Duodenal mucosa (tissue), 2 donors: Measurements from ENCODE around the gene D2HGDH.

ENCODE experiments used
- H3K27ac ChIP-seq: one replicate; pipeline ENCODE4 v1.7.0; 2013; ENCODE audit warnings: low read depth, low read length
- H3K27me3 ChIP-seq, 2 donors: one replicate each; pipeline ENCODE4 v1.7.0; 2013; ENCODE audit warnings: low read length in 2 of 2, control low read depth in 1 of 2; ENCODE audit not compliant: insufficient read depth in 2 of 2, control insufficient read depth in 1 of 2
- H3K36me3 ChIP-seq, 2 donors: one replicate each; pipeline ENCODE4 v1.7.0; 2013; ENCODE audit warnings: low read length in 2 of 2, control low read depth in 1 of 2; ENCODE audit not compliant: insufficient read depth in 2 of 2, control insufficient read depth in 1 of 2
- H3K4me1 ChIP-seq, 2 donors: one replicate each; pipeline ENCODE4 v1.7.0; 2013; ENCODE audit warnings: low read length in 2 of 2, control low read depth in 1 of 2; ENCODE audit not compliant: insufficient read depth in 2 of 2, control insufficient read depth in 1 of 2
- H3K4me3 ChIP-seq, 2 donors: one replicate each; pipeline ENCODE4 v1.7.0; 2013; ENCODE audit warnings: low read length in 2 of 2, low read depth in 1 of 2
- H3K9ac ChIP-seq, 2 donors: one replicate each; pipeline ENCODE4 v1.7.0; 2013; ENCODE audit warnings: low read length in 2 of 2, low read depth in 1 of 2
- H3K9me3 ChIP-seq, 2 donors: one replicate each; pipeline ENCODE4 v1.7.0; 2013; ENCODE audit warnings: low read length in 2 of 2, control low read depth in 1 of 2; ENCODE audit not compliant: control insufficient read depth in 1 of 2

The D2HGDH gene

DNA sequence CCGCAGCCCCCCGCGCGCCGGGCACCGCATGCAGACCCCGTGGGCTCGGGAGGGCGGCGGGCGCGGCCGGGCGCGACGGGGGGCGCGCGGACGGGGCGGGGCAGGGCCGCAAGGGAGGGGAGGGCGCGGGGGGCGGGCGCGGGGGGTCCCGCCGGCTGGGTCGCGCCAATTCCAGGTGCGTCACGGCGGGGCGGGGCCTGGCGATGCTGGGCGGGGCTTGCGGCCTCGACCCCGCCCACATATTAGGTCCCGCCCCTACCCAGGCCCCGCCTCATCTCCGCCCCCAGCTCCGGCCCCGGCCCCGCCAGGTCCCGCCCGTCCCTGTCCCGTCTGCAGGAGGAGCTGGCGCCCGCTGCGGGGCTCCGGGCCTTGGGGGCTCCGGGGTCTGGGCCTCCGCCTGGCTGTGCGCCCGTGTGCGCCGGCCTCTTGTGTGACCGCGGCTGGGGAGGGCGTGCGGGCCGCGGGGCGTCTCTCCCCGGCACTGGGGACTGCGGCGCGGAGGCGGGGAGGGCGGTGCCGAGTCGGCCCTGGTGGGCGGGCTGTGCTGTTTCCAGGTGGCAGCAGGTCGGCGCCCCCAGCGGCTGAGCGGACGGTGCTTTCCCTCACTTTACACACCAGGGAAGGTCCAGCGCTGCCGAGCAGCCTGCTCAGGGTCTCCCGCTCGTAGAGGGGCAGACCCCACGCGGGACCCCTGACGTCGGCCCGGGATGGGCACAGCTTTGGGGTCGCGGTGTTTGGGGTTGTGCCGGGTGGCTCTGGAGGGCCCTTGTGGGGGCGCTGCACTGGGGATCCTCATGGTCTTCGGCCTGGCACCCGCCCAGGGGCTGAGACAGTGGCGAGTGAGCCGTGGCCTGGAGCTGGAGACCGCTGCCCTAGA is 32.0 kb upstream of the D2HGDH start:
- no peaks in the 10 kb centered on the region for H3K27me3 ChIP-seq
- peak overlapping the region; percentile 81 to 83 for H3K4me3 ChIP-seq
- peaks cover 11 to 19% of the 10 kb centered on the region in 2 donors for H3K36me3 ChIP-seq
- H3K9me3 ChIP-seq = peaks cover 0 to 4% of the 10 kb centered on the region in 2 donors
- peak overlapping the region; percentile 61 to 64 for H3K9ac ChIP-seq
- peak overlapping the region; percentile 78 for H3K27ac ChIP-seq
- H3K4me1 ChIP-seq = peaks cover 6 to 8% of the 10 kb centered on the region in 2 donors

DNA sequence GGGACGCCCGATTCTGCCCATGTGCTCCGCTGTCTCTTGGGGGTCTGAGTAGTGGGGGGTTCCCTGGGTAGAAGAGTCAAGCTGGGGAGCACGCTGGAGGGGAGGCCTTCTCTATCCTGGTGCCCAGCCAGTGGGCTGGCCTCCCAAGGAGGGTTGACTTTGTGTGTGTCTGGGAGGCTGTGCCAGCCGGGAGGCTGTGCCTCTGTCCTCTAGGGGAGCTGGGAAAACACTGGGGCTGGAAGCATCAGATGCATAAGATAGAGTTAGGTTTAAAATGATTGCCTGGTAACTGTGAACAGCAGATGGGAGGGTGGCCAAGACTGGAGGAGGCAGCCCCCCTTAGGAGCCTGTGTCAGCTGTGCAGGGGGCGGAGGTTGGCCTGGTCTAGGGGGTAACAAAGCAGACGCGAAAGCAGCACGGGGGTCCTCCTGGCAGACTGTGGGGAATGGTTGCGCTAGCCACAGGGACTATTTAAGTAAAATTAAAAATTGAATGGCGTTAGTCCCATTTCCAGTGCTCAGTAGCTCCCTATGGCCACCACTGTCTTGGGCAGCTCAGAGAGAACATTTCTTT is 31.3 kb upstream of the D2HGDH start:
- Histone ChIP-seq H3K9ac (peak overlapping the region; percentile 61 to 64), H3K4me1 (peaks cover 6 to 8% of the 10 kb centered on the region in 2 donors), H3K27me3 (no peaks in the 10 kb centered on the region), H3K27ac (no peak overlapping the region), H3K4me3 (peak overlapping the region; percentile 81 to 83), H3K9me3 (peaks cover 0 to 4% of the 10 kb centered on the region in 2 donors), H3K36me3 (peaks cover 11 to 26% of the 10 kb centered on the region in 2 donors)

DNA sequence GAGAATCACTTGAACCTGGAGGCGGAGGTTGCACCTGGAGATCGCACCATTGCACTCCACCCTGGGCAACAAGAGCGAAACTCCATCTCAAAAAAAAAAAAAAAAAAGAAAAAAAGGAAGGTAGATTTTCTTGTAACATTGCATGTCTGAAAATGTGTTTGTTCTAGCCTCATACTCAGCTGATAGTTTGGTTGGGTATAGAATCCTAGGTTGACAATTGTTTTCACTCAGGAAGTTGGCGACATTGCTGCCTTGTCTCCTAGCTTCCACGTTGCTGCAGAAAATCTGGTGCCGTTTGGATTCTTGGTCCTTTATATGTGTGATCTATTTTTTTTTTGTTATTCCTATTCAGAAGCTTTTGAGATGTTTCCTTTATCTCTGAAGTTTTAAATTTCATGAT is 27.9 kb upstream of the D2HGDH start:
- Histone ChIP-seq H3K27ac (no peak overlapping the region), H3K9me3 (peaks cover 0 to 4% of the 10 kb centered on the region in 2 donors), H3K27me3 (no peaks in the 10 kb centered on the region), H3K4me1 (peaks cover 6 to 8% of the 10 kb centered on the region in 2 donors), H3K36me3 (peaks cover 21 to 44% of the 10 kb centered on the region in 2 donors), H3K9ac (no peak overlapping the region), H3K4me3 (no peak overlapping the region)

DNA sequence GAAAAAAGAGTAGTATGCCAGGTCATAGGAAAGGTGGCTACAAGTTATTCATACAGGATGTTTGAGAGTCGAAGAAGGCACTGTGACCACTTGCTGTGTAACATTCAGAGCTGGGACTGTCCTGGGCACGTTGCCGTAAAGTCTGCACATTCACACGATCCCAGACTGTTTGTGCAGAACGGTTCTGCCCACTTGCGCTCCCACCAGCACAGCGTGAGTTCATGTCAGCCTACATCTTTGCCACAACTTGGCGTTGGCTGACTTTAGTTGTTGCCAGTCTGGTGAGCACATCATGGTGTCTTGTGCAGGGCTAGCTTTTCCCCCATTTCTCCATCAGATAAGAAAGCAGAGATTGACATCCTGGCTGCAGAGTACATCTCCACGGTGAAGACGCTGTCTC is 25.6 kb upstream of the D2HGDH start:
- Histone ChIP-seq H3K9me3 (peaks cover 0 to 4% of the 10 kb centered on the region in 2 donors), H3K36me3 (peaks cover 33 to 61% of the 10 kb centered on the region in 2 donors), H3K4me1 (no peaks in the 10 kb centered on the region), H3K9ac (no peak overlapping the region), H3K4me3 (no peak overlapping the region), H3K27ac (no peak overlapping the region), H3K27me3 (no peaks in the 10 kb centered on the region)

DNA sequence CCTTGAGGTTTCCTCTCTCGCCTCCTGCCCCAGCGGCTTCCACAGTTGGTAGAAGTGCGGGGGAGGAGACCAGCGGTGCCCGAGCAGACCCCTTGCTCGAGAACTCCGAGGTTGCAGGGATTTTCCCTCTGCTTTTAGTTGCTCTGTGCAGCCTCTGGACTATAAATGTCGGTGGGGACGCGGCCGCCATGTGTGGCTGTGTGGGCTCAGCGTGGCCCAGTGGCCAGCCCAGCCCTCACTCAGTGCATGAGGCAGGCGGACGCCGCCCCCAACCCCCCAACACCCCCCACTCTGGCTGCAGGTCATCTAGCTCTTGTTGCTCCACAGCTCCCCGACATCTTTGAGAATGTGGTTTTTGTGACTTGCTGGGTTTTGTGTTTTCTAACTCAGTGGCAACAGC is 15.3 kb upstream of the D2HGDH start:
- H3K4me3 ChIP-seq = no peak overlapping the region
- H3K9ac ChIP-seq = no peak overlapping the region
- no peaks in the 10 kb centered on the region for H3K27me3 ChIP-seq
- peaks cover 38 to 70% of the 10 kb centered on the region in 2 donors for H3K36me3 ChIP-seq
- H3K27ac ChIP-seq = no peak overlapping the region
- H3K4me1 ChIP-seq = no peaks in the 10 kb centered on the region
- H3K9me3 ChIP-seq = peaks cover 10 to 13% of the 10 kb centered on the region in 2 donors

DNA sequence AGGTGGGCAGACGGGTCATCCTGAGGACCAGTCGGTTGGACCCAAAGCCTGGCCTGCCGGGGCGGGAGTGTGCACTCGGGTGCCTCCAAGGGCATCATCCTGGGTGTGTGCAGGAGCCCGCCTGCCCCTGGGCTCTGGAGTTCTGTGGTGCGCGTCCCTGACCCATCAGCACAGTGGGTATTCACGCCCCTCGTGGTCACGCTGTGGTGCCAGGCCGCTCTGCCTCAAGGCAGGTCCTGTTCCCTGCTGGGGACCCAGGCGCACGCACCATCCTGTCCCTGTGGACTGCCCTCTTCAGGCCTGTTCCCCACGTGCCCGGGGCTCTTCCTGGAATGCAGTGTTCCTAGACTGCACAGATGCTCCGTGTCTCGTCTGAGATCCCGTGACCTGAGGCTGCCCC is 14.3 kb upstream of the D2HGDH start:
- H3K36me3 ChIP-seq = peaks cover 38 to 71% of the 10 kb centered on the region in 2 donors
- no peaks in the 10 kb centered on the region for H3K4me1 ChIP-seq
- H3K4me3 ChIP-seq = no peak overlapping the region
- H3K27me3 ChIP-seq = no peaks in the 10 kb centered on the region
- no peak overlapping the region for H3K9ac ChIP-seq
- H3K9me3 ChIP-seq = peaks cover 10 to 13% of the 10 kb centered on the region in 2 donors
- H3K27ac ChIP-seq = no peak overlapping the region

DNA sequence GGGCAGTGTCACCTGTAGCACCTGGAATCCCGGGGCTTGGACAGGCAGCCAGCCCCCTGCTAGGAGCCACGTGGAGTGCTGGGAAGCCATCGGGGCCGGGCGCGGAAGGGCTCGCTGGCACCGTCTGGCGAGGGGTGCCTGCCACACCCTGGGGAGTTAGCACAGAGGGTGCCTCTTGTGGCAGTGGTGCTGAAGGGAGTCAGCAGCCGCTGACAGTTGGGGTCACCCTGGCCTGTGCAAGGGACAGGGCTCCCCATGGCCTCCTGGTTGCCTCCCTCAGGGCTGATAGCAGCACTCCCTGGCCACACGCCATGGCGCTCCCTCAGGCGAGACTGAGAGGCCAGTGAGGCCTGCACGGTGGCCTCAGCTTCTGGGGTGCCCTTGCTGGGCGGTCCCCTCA is 13.9 kb upstream of the D2HGDH start:
- H3K36me3 ChIP-seq = peaks cover 38 to 71% of the 10 kb centered on the region in 2 donors

DNA sequence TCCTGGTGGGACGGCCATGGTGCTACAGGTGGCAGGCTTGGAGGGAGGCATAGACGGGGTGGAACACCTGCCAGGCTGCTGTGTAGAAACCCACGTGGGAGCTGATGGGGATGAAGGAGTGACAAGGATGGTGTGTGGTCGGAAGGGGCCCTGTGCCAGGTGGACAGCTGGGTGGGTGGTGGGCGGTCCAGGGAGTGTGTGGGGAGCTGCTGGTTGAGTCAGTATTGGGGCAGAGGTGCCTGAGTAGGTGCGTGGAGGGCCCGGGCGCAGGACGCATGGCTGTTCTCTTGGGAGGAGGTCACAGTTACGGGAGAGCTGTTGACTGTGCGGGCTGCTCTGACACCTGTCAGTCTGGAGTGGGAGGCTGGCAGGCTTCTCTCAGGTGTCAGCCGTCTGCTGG is 12.6 kb upstream of the D2HGDH start:
- no peaks in the 10 kb centered on the region for H3K4me1 ChIP-seq
- H3K36me3 ChIP-seq = peaks cover 38 to 66% of the 10 kb centered on the region in 2 donors
- no peak overlapping the region for H3K9ac ChIP-seq
- H3K9me3 ChIP-seq = peaks cover 10 to 13% of the 10 kb centered on the region in 2 donors
- no peaks in the 10 kb centered on the region for H3K27me3 ChIP-seq
- no peak overlapping the region for H3K27ac ChIP-seq
- no peak overlapping the region for H3K4me3 ChIP-seq

More for the DNA sequence above, 13.9 kb upstream of the D2HGDH start:
- H3K27ac ChIP-seq = no peak overlapping the region
- no peak overlapping the region for H3K4me3 ChIP-seq
- H3K9ac ChIP-seq = no peak overlapping the region
- peaks cover 10 to 13% of the 10 kb centered on the region in 2 donors for H3K9me3 ChIP-seq
- no peaks in the 10 kb centered on the region for H3K27me3 ChIP-seq
- H3K4me1 ChIP-seq = no peaks in the 10 kb centered on the region

DNA sequence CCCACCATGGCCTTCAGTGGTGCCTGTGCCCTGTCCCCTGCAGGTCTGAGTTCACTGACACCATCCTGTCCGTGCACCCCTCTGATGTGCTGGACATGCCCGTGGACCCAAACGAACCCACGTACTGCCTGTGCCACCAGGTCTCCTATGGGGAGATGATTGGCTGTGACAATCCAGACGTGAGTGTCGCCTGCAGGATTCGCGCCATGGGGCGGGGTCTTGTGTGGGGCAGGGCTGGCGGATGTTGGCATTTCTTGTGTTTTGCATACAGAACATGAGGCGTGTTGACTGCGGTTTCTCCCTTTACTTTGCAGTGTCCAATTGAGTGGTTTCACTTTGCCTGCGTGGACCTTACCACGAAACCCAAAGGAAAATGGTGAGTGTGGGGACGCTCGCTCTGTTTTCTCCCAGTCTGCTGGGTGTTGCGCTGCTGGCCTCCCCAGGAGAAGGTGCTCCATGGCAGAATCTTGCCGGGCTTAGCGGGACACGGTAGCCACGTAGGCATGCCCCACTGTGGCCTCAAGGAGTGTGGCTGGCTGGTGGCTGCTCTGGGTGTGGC is 11.5 kb upstream of the D2HGDH start:
- peaks cover 38 to 62% of the 10 kb centered on the region in 2 donors for H3K36me3 ChIP-seq

More for the DNA sequence above, 11.5 kb upstream of the D2HGDH start:
- peaks cover 10 to 13% of the 10 kb centered on the region in 2 donors for H3K9me3 ChIP-seq
- no peak overlapping the region for H3K9ac ChIP-seq
- H3K27ac ChIP-seq = no peak overlapping the region
- no peak overlapping the region for H3K4me3 ChIP-seq
- no peaks in the 10 kb centered on the region for H3K4me1 ChIP-seq
- no peaks in the 10 kb centered on the region for H3K27me3 ChIP-seq
